Measurements from ENCODE around the gene GALNT9.

GALNT9 gene

GRCh38 chr12:132362996-132363660 lies 33.7 kb upstream of the GALNT9 start:
- TF ChIP-seq CTCF (IDR thresholded peaks at IDR 0.05; ENCODE audit: poor library complexity, severe bottlenecking) = no peak
- Histone ChIP-seq H3K27me3 (ENCODE audit: insufficient read depth, poor library complexity, severe bottlenecking) (no peaks in the 10 kb centered on the region), H3K9me3 (ENCODE audit: severe bottlenecking) (no peaks in the 10 kb centered on the region), H3K27ac (ENCODE audit: poor library complexity, severe bottlenecking) (no peak overlapping the region), H3K36me3 (ENCODE audit: low read depth) (no peaks in the 10 kb centered on the region), H3K4me3 (ENCODE audit: severe bottlenecking) (no peak overlapping the region), H3K4me1 (ENCODE audit: insufficient read depth, poor library complexity, severe bottlenecking) (no peaks in the 10 kb centered on the region)
- ATAC-seq (ENCODE audit: low read depth) (no peak), DNase-seq (ENCODE audit: low spot score) (peak; percentile 42)

GRCh38 chr12:132360906-132361777 lies 31.8 kb upstream of the GALNT9 start:
- Histone ChIP-seq H3K4me3 (ENCODE audit: severe bottlenecking) (no peak overlapping the region), H3K27me3 (ENCODE audit: insufficient read depth, poor library complexity, severe bottlenecking) (peaks cover 2% of the 10 kb centered on the region), H3K4me1 (ENCODE audit: insufficient read depth, poor library complexity, severe bottlenecking) (no peaks in the 10 kb centered on the region), H3K9me3 (ENCODE audit: severe bottlenecking) (no peaks in the 10 kb centered on the region), H3K36me3 (ENCODE audit: low read depth) (no peaks in the 10 kb centered on the region), H3K27ac (ENCODE audit: poor library complexity, severe bottlenecking) (no peak overlapping the region)
- no peak for ATAC-seq (ENCODE audit: low read depth)
- no peak for TF ChIP-seq CTCF (IDR thresholded peaks at IDR 0.05; ENCODE audit: poor library complexity, severe bottlenecking)
- peak; percentile 55 for DNase-seq (ENCODE audit: low spot score)

- H3K4me1 ChIP-seq (ENCODE audit: insufficient read depth, poor library complexity, severe bottlenecking) = no peaks in the 10 kb centered on the region
- ATAC-seq (ENCODE audit: low read depth) = no peak
Measured at GRCh38 chr12:132360410-132360809, 31.0 kb upstream of the GALNT9 start.

GRCh38 chr12:132359971-132360370 lies 30.6 kb upstream of the GALNT9 start:
- TF ChIP-seq CTCF (IDR thresholded peaks at IDR 0.05; ENCODE audit: poor library complexity, severe bottlenecking) = no peak
- Histone ChIP-seq H3K9me3 (ENCODE audit: severe bottlenecking) (no peaks in the 10 kb centered on the region), H3K4me3 (ENCODE audit: severe bottlenecking) (no peak overlapping the region), H3K27me3 (ENCODE audit: insufficient read depth, poor library complexity, severe bottlenecking) (peaks cover 10% of the 10 kb centered on the region), H3K27ac (ENCODE audit: poor library complexity, severe bottlenecking) (no peak overlapping the region), H3K4me1 (ENCODE audit: insufficient read depth, poor library complexity, severe bottlenecking) (no peaks in the 10 kb centered on the region), H3K36me3 (ENCODE audit: low read depth) (no peaks in the 10 kb centered on the region)
- DNase-seq (ENCODE audit: low spot score) (peak; percentile 55), ATAC-seq (ENCODE audit: low read depth) (no peak)

More at GRCh38 chr12:132360410-132360809, 31.0 kb upstream of the GALNT9 start:
- DNase-seq (ENCODE audit: low spot score) = peak; percentile 28
- peaks cover 5% of the 10 kb centered on the region for H3K27me3 ChIP-seq (ENCODE audit: insufficient read depth, poor library complexity, severe bottlenecking)
- no peak overlapping the region for H3K4me3 ChIP-seq (ENCODE audit: severe bottlenecking)
- no peak overlapping the region for H3K27ac ChIP-seq (ENCODE audit: poor library complexity, severe bottlenecking)
- no peaks in the 10 kb centered on the region for H3K36me3 ChIP-seq (ENCODE audit: low read depth)
- H3K9me3 ChIP-seq (ENCODE audit: severe bottlenecking) = no peaks in the 10 kb centered on the region
- no peak for TF ChIP-seq CTCF (IDR thresholded peaks at IDR 0.05; ENCODE audit: poor library complexity, severe bottlenecking)
